Stomach (tissue), 9 donors: ENCODE results near the gene MLXIPL. TPM values are rescaled to one million over a fixed set of nuclear protein-coding genes. Genes with fewer than 3 reads are reported as not detected.
"Not testable (repeated sequence)": the region's sequence is repeated elsewhere in the genome, so short reads cannot be mapped to it uniquely, and the experiment has no call there.

ENCODE experiments used
- DNase-seq, 2 donors: peaks; one replicate each; pipeline versions ENCODE4 v3.0.0 to v3.0.0-alpha.2; 2013 to 2019
- H3K27ac ChIP-seq, 5 donors: fragments of 200-600 bp in 4 of 5; sonication (generic) in 4 of 5; one replicate each; pipeline ENCODE4 v1.5.1; 2013 to 2019; ENCODE audit warnings: mild to moderate bottlenecking in 1 of 5, moderate library complexity in 1 of 5
- H3K27me3 ChIP-seq, 3 donors: fragments of 200-600 bp; sonication (generic); one replicate each; pipeline ENCODE4 v1.5.1; 2017 to 2019; ENCODE audit warnings: mixed run types in 1 of 3
- H3K36me3 ChIP-seq, 4 donors: fragments of 200-600 bp; sonication (generic); 1 replicate in 3 of 4; 2 replicates in 1 of 4; pipeline ENCODE4 v1.5.1; 2016 to 2019
- H3K4me1 ChIP-seq, 4 donors: fragments of 200-600 bp; sonication (generic); one replicate each; pipeline ENCODE4 v1.5.1; 2016 to 2019
- H3K4me3 ChIP-seq, 4 donors: fragments of 200-600 bp; sonication (generic) in 3 of 4; one replicate each; pipeline ENCODE4 v1.5.1; 2016 to 2019; ENCODE audit warnings: mild to moderate bottlenecking in 1 of 4
- H3K9me3 ChIP-seq, 4 donors: fragments of 200-600 bp; sonication (generic); one replicate each; pipeline ENCODE4 v1.5.1; 2016 to 2019
- EP300 ChIP-seq: sonication (generic); formaldehyde crosslinking; IDR thresholded peaks from one replicate; pipeline ENCODE4 v1.6.1; 2017; ENCODE audit warnings: antibody characterized with exemption
- POLR2A ChIP-seq, 4 donors: fragments of 450-650 bp; IDR thresholded peaks; one replicate each; pipeline ENCODE4 v1.6.1; 2016; ENCODE audit warnings: antibody characterized with exemption in 4 of 4, control low read depth in 2 of 4, mild to moderate bottlenecking in 1 of 4, moderate library complexity in 1 of 4
- POLR2AphosphoS5 ChIP-seq, 3 donors: sonication (generic); formaldehyde crosslinking; IDR thresholded peaks; one replicate each; pipeline ENCODE4 v1.6.1; 2016; ENCODE audit warnings: antibody characterized with exemption in 3 of 3
- WGBS, 5 donors: extraction: QIAGEN DNeasy Blood & Tissue Kit in 3 of 5; methylation state at CpG; one replicate each; pipeline versions ENCODE4 v1.1.5 to v1.1.7; 2013 to 2018; 5-methylcytosine and 5-hydroxymethylcytosine counted together
- intact Hi-C: fragments of 100-400 bp; cut with DNase I; formaldehyde crosslinking; loops from one replicate; pipeline ENCODE4 v1.15.1; 2023; ENCODE audit warnings: low total_unique reads
- polyA plus RNA-seq, 3 donors: library from polyadenylated mRNA; stranded (reverse); fragments of 200-250 nt; gene quantifications; one replicate each; pipeline ENCODE4 v1.2.3, GENCODE V29; 2013
- total RNA-seq, 5 donors: library from RNA; depleted of rRNA; stranded (reverse); fragments of >200 nt; gene quantifications; one replicate each; pipeline versions ENCODE4 v1.1.0 to v1.2.3, GENCODE V29; 2014 to 2016
- TF ChIP-seq, protein P1 (sequence below), 7 experiments: fragments of 450-650 bp in 4 of 7; fragments of 200-600 bp in 3 of 7; sonication (generic) in 3 of 7; IDR thresholded peaks; one replicate each; pipeline ENCODE4 v1.5.1; 2016 to 2019; ENCODE audit warnings: antibody characterized with exemption in 7 of 7, control low read depth in 2 of 7, mild to moderate bottlenecking in 1 of 7
- donor health status: healthy with polysubstance abuse.
- donor health status: Bipolar disorder and iron deficiency.
- donor health status: healthy.

The MLXIPL gene
- total and polyA plus RNA-seq, 8 donors, result 2.4 to 102 (median 9.2) TPM

DNA sequence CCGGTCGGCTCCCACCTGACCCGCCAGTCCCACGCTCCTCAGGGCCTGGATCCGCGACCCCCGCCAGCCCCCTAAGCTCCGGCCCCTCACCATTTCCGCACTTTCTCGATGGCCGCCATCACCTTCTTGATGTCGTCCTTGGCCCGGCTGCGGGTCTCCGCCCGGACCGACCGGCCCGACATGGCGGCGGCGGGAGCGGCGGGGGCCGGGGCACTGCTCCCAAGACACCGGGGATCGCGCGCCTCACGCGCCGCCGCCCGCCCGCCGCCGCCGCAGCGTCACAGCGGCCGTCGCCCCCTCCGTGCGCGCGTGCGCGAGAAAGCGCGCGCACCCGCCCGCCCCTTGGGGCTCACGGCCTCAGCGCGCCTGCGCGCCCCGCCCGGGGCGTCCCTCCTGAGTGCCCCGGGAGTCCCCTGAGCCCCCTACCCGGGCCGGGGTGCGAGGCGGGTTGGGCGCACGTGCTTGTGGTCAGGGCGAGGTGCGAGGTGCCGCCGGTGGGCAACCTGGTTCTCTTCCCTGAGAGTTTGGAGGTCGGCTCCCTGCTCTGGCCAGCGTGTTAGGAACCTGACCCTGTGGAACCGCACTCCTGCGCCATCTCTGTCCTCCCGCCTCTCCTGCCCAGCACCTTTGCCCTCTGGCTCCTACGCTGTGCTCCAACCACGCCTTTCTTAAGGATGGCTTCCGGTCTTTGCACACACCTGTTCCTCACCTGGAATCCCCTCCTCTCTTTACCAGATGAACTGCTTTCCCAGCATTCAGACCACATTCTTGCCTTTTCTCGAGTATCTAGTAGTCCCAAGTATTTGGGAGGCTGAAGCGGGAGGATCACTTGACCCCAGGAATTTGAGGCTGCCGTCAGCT is 66.7 kb downstream of the MLXIPL start, which contains the start of gene BCL7B:
Gene BCL7B (minus strand): TSS at position 294 of the 861 bp plus-strand sequence. CDS start 112 bp downstream, at position 182.
- 4 to 32% (median 6%) methylated on average over 9 to 83 of the region's 83 CpGs for WGBS, 5 donors
- Histone ChIP-seq H3K36me3 (peaks cover 0 to 25% (median 17%) of the 10 kb centered on the region in 4 donors), H3K4me1 (peaks cover 17 to 52% (median 33%) of the 10 kb centered on the region in 4 donors), H3K27ac (peak within 1 kb of the TSS; percentile 99 to 100 (median 99)), H3K9me3 (no peaks in the 10 kb centered on the region), H3K27me3 (no peaks in the 10 kb centered on the region), H3K4me3 (peak within 1 kb of the TSS; percentile 81 to 93 (median 84))
- intact Hi-C loops, result no loop called here
- TF ChIP-seq EP300 (no peak), POLR2AphosphoS5 (IDR thresholded peaks at IDR 0.05) (peak in 2 of 3 donors; percentile 12 to 67)
- DNase-seq, result peak; percentile 78 to 92

DNA sequence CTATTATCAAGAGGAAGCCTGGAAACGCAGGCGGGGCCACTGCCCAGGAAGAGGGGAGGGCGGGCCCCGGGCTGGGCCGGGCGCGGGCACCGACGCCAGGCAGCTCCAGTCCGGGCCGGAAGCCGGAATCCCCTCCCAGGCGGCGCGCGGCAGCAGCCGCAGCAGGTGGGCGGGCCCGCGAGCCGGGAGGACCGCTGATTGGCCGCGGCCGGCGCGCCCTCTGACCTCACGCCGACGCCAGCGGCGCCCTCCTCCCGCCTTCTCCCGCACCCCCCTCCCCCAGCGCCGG is 67.3 kb downstream of the MLXIPL start:
- H3K36me3 ChIP-seq, result peaks cover 5 to 31% (median 23%) of the 10 kb centered on the region in 4 donors
- WGBS, 5 donors, result 0 to 1% (median 1%) methylated on average over 11 to 36 of the region's 36 CpGs; no CpG with 5 or more reads in 2 of the 5 donors
- TF ChIP-seq POLR2AphosphoS5 (IDR thresholded peaks at IDR 0.05) (peak in 1 of 3 donors; percentile 78), POLR2A (IDR thresholded peaks at IDR 0.05) (no peak)
- no peaks in the 10 kb centered on the region for H3K27me3 ChIP-seq
- intact Hi-C loops, result no loop called here
- DNase-seq, result peak; percentile 96 to 98
- no peaks in the 10 kb centered on the region for H3K9me3 ChIP-seq
- peaks cover 17 to 52% (median 35%) of the 10 kb centered on the region in 4 donors for H3K4me1 ChIP-seq
- peak overlapping the region; percentile 99 to 100 (median 99) for H3K27ac ChIP-seq
- peak overlapping the region; percentile 81 to 93 (median 84) for H3K4me3 ChIP-seq

DNA sequence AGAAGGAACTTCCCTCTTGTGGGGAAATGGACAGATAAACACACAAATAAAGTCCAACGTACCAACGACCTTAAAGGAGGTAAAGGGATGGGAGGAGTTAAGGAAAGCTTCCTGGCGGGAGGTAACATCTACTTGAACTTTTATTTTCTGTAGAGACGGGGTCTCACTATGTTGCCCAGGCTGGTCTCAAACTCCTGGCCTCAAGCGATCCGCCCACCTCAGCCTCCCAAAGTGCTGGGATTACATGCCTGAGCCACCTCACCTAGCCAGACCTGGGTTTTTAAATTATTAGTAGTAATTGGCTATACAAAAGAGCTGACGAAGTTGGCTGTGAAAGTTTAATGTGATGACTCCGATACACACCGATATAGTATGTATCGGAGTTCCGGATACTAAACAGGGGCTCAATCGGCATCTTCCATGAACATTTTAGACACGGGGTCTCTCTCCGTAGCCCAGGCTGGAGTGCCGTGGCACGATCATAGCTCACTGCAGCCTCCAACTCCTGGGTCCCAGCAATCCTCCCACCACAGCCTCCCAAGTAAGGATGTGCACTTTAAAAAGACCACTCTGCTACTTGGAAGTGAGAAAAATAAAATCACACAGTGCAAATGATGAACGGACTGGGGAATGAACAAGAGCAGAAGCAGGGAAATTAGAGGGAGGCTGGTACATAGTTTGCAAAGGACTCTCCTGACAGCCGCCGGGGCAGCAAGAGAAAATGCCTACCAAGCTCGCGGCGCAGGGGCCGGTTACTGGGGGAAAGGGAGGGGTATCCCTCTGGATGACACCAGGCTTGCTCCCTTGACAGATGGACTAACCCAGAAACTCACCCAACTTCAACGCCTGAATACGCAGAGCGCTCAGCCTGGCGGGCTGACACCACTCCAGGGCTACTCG is 67.9 kb downstream of the MLXIPL start:
- intact Hi-C loops, result no loop called here
- Histone ChIP-seq H3K27me3 (no peaks in the 10 kb centered on the region), H3K27ac (peak overlapping the region; percentile 99 to 100 (median 99)), H3K9me3 (no peaks in the 10 kb centered on the region), H3K4me1 (peaks cover 17 to 52% (median 35%) of the 10 kb centered on the region in 4 donors), H3K36me3 (peaks cover 10 to 37% (median 29%) of the 10 kb centered on the region in 4 donors), H3K4me3 (peak overlapping the region; percentile 81 to 93 (median 84))
- WGBS, 5 donors, result 8 to 16% (median 13%) methylated on average over 21 to 28 of the region's 28 CpGs
- TF ChIP-seq POLR2A (IDR thresholded peaks at IDR 0.05) (no peak), POLR2AphosphoS5 (IDR thresholded peaks at IDR 0.05) (peak in 1 of 3 donors; percentile 76), EP300 (no peak)
- TF ChIP-seq, protein P1, sequence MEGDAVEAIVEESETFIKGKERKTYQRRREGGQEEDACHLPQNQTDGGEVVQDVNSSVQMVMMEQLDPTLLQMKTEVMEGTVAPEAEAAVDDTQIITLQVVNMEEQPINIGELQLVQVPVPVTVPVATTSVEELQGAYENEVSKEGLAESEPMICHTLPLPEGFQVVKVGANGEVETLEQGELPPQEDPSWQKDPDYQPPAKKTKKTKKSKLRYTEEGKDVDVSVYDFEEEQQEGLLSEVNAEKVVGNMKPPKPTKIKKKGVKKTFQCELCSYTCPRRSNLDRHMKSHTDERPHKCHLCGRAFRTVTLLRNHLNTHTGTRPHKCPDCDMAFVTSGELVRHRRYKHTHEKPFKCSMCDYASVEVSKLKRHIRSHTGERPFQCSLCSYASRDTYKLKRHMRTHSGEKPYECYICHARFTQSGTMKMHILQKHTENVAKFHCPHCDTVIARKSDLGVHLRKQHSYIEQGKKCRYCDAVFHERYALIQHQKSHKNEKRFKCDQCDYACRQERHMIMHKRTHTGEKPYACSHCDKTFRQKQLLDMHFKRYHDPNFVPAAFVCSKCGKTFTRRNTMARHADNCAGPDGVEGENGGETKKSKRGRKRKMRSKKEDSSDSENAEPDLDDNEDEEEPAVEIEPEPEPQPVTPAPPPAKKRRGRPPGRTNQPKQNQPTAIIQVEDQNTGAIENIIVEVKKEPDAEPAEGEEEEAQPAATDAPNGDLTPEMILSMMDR (IDR thresholded peaks at IDR 0.05), result no peak
- DNase-seq, result no peak

DNA sequence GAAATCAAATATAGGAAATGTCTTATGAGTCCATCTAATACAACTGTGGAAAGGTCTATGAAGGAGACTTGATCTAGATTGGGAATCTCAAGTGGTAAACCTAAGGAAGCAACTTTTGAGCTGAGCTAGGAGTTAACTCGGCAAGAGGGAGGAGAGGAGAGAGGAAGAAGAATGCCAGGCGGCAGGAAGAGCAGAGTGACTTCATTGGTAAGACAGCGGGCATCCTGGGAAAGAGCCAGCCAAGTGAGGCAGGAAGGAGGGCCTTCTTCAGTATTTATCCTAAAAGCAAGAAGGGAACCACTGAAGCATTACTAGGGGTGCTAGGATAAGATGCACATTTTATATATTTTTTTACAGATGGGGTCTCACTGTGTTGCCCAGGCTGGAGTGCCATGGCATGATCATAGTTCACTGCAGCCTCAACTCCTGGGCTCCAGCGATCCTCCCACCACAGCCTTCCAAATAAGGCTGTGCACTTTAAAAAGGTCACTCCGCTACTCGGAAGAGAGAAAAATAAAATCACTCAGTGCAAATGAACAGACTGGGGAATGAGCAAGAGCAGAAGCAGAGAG is 68.8 kb downstream of the MLXIPL start:
- Histone ChIP-seq H3K27ac (peak overlapping the region in 4 of 5 donors; percentile 99 to 100 (median 100)), H3K36me3 (peaks cover 16 to 47% (median 38%) of the 10 kb centered on the region in 4 donors), H3K9me3 (no peaks in the 10 kb centered on the region), H3K27me3 (no peaks in the 10 kb centered on the region), H3K4me3 (peak overlapping the region; percentile 81 to 93 (median 84)), H3K4me1 (peaks cover 17 to 52% (median 35%) of the 10 kb centered on the region in 4 donors)
- TF ChIP-seq POLR2A (IDR thresholded peaks at IDR 0.05), result no peak
- DNase-seq, result no peak
- WGBS, 5 donors, result 49 to 59% (median 51%) methylated on average over 6 of the region's 6 CpGs
- intact Hi-C loops, result no loop called here

DNA sequence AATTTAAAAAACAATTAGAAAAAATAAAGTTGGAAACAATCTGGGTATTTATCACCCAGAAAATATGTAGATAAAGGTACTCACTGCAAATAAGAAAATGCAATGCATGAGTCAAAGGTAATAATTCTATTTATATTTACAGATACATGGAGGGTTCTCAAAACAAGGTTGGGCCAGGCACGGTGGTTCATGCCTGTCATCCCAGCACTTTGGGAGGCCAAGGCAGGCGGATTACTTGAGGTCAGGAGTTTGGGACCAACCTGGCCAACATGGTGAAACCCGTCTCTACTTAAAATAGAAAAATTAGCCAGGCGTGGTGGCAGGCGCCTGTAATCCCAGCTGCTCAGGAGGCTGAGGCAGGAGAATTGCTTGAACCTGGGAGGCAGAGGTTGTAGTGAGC is 74.2 kb downstream of the MLXIPL start:
- Histone ChIP-seq H3K4me1 (peaks cover 3 to 57% (median 24%) of the 10 kb centered on the region in 4 donors), H3K36me3 (peaks cover 25 to 98% (median 85%) of the 10 kb centered on the region in 4 donors)
- H3K27me3 ChIP-seq, DNase-seq, H3K27ac ChIP-seq, H3K4me3 ChIP-seq, H3K9me3 ChIP-seq, intact Hi-C loops: not testable (repeated sequence)
- WGBS, 5 donors, result 83 to 88% (median 85%) methylated on average over 5 of the region's 5 CpGs
